ENCODE results near the gene SLC43A1.

SLC43A1 gene

DNA sequence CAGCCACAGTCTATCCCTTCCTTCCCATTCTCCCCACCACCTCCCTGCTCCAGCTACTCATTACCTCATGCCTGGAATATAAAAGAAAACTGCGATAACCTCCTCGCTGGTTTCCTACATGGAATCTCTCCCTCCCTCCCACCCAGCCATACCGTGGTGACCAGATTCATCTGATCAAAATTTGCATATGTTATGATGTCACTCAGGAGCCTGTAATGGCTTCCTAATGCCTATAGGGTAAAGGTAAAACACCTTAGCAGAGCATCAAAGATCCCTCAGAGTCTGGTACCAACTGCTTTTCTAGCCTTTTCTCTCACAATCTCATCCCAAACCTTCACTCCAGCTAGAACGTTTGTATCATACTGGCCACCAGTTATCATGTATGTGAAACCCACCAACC is 35.6 kb downstream of the SLC43A1 start:
- Histone ChIP-seq H2AFZ (ENCODE audit: low read depth) (no peak overlapping the region), H3K79me2 (ENCODE audit: insufficient read depth, low read depth) (peaks cover 7% of the 10 kb centered on the region), H3K4me1 (ENCODE audit: low read depth, poor library complexity, severe bottlenecking) (peaks cover 24% of the 10 kb centered on the region), H3K9ac (no peak overlapping the region), H3K27me3 (ENCODE audit: insufficient read depth, low read depth) (no peaks in the 10 kb centered on the region), H3K4me3 (IDR thresholded peaks at IDR 0.05; ENCODE audit: insufficient read depth, low read depth, low read length) (no peak overlapping the region), H3K27ac (no peak overlapping the region), H4K20me1 (ENCODE audit: insufficient read depth) (no peaks in the 10 kb centered on the region), H3K4me2 (no peak overlapping the region), H3K36me3 (ENCODE audit: insufficient read depth) (no peaks in the 10 kb centered on the region)
- TF ChIP-seq, protein P1, sequence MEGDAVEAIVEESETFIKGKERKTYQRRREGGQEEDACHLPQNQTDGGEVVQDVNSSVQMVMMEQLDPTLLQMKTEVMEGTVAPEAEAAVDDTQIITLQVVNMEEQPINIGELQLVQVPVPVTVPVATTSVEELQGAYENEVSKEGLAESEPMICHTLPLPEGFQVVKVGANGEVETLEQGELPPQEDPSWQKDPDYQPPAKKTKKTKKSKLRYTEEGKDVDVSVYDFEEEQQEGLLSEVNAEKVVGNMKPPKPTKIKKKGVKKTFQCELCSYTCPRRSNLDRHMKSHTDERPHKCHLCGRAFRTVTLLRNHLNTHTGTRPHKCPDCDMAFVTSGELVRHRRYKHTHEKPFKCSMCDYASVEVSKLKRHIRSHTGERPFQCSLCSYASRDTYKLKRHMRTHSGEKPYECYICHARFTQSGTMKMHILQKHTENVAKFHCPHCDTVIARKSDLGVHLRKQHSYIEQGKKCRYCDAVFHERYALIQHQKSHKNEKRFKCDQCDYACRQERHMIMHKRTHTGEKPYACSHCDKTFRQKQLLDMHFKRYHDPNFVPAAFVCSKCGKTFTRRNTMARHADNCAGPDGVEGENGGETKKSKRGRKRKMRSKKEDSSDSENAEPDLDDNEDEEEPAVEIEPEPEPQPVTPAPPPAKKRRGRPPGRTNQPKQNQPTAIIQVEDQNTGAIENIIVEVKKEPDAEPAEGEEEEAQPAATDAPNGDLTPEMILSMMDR (conservative IDR thresholded peaks at IDR 0.05; ENCODE audit: low read depth, low read length), result no peak

DNA sequence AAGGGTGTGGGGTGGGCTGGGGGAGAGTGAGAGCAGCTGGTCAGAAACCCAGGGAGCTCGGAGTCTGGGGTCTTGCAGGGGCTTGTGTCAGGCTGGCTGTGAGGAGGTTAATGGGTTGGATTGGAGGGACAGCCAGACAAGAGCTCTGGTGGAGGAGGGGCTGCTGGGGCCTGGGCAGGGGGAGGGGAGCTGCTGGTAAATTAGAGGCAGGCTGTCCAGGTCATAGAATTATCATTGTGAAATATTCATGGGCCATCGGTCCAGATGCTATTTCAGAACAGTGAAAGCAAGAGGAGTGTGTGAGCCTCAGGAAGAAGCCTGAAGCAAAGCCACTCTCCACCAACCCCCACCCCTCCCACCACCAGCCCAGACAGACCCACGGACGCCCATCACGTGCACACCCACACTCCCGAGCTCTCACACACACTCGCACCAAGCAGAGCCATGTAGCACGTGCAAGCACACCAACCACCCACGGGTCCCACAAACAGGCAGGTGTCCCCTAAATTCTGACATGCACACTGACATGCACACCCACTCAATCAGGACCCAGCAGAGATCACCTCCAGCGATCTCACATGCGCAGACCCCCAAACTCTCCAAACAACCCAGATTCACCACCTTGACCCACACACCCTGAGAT is 36.4 kb downstream of the SLC43A1 start:
- H3K79me2 ChIP-seq (ENCODE audit: insufficient read depth, low read depth), result peaks cover 14% of the 10 kb centered on the region
- H2AFZ ChIP-seq (ENCODE audit: low read depth), result no peak overlapping the region
- TF ChIP-seq, protein P1 (conservative IDR thresholded peaks at IDR 0.05; ENCODE audit: low read depth, low read length), result no peak
- H3K36me3 ChIP-seq (ENCODE audit: insufficient read depth), result no peaks in the 10 kb centered on the region
- H3K27me3 ChIP-seq (ENCODE audit: insufficient read depth, low read depth), result no peaks in the 10 kb centered on the region
- no peak overlapping the region for H3K27ac ChIP-seq
- H4K20me1 ChIP-seq (ENCODE audit: insufficient read depth), result no peaks in the 10 kb centered on the region
- no peak overlapping the region for H3K9ac ChIP-seq
- peaks cover 32% of the 10 kb centered on the region for H3K4me1 ChIP-seq (ENCODE audit: low read depth, poor library complexity, severe bottlenecking)
- no peak overlapping the region for H3K4me3 ChIP-seq (IDR thresholded peaks at IDR 0.05; ENCODE audit: insufficient read depth, low read depth, low read length)
- no peak overlapping the region for H3K4me2 ChIP-seq

DNA sequence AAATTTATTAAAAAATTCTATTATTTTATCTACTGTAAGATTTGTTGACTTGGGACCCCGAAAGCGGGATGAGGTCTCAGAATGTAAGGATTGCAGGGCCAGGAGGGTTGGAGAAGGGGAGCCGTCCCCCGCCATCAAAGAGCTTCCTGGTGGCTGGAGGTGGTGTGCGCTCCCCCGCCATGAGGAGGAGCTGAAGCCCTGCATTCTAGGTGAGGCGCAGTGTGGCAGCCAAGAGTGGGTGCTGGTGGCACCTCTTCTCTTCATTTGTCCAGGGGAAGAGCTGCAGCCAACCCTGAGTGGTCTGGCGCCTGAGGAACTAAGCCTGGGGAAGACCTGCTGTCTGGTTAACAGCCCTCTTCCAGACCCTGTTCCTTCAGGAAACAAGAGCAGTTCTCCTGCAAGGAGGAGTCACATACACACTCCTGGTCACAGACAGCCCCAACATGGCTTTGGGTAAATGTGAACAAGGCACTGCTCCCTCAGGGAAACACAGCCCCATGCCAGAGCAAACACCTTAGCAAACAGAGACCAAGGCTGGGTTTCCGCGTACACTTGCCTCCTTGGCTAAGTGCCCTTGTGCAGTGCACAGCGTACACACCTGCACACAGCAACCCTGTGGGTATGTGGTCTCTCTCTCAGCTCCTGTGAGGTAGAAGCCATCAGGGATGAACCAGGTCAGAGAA is 37.9 kb downstream of the SLC43A1 start:
- TF ChIP-seq, protein P1 (conservative IDR thresholded peaks at IDR 0.05; ENCODE audit: low read depth, low read length), result no peak
- H3K9ac ChIP-seq, result no peak overlapping the region
- H3K79me2 ChIP-seq (ENCODE audit: insufficient read depth, low read depth), result peaks cover 14% of the 10 kb centered on the region
- H4K20me1 ChIP-seq (ENCODE audit: insufficient read depth), result no peaks in the 10 kb centered on the region
- H3K4me2 ChIP-seq, result peak overlapping the region; percentile 79
- no peaks in the 10 kb centered on the region for H3K27me3 ChIP-seq (ENCODE audit: insufficient read depth, low read depth)
- no peaks in the 10 kb centered on the region for H3K36me3 ChIP-seq (ENCODE audit: insufficient read depth)
- no peak overlapping the region for H3K4me3 ChIP-seq (IDR thresholded peaks at IDR 0.05; ENCODE audit: insufficient read depth, low read depth, low read length)
- H2AFZ ChIP-seq (ENCODE audit: low read depth), result no peak overlapping the region
- H3K4me1 ChIP-seq (ENCODE audit: low read depth, poor library complexity, severe bottlenecking), result peaks cover 35% of the 10 kb centered on the region
- 0 out of 2 replicates have a peak overlapping the region, but pooled peaks have one; percentile 91 for H3K27ac ChIP-seq

DNA sequence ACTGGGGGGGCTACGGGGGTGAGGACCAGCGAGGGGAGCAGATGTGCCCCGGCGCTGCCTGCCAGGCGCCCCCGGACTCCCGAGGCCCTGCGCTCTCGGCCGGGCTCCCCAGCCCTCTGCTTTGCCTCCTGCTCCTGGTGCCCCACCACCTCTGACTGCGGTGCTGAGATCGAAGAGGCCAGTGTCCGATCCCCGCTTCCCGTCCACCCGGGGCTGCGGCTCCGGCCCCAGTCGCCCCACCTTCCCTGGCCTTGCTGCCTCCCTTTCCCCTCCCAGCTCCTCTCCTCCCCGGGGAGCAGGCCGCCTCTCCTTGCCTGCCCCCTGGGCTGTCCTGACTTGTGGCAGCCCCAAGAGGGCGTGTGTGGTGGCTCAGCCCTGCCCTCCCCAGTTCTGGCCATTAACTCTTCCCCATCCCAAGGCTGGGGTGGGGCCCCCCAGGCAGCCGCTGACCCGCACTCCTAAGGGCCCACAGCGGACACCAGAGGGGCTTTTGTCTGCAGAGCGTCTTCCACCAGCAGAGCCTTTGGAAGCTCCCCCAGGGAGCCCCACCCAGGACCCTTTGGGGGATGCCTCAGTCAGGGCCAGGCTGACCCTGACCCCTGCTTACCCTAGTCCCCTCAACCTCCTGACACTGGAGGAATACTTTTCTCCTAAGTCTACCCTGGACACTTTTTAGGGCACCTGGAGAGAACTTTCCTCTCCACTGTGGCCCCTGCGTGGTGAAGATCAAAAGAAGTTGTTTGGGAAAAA is 38.6 kb downstream of the SLC43A1 start:
- H2AFZ ChIP-seq (ENCODE audit: low read depth), result peak overlapping the region; percentile 77
- H3K4me1 ChIP-seq (ENCODE audit: low read depth, poor library complexity, severe bottlenecking), result peaks cover 35% of the 10 kb centered on the region
- H3K36me3 ChIP-seq (ENCODE audit: insufficient read depth), result no peaks in the 10 kb centered on the region
- H3K27me3 ChIP-seq (ENCODE audit: insufficient read depth, low read depth), result no peaks in the 10 kb centered on the region
- H3K27ac ChIP-seq, result peak overlapping the region; percentile 91
- no peak overlapping the region for H3K4me3 ChIP-seq (IDR thresholded peaks at IDR 0.05; ENCODE audit: insufficient read depth, low read depth, low read length)
- H3K9ac ChIP-seq, result peak overlapping the region; percentile 97
- peaks cover 14% of the 10 kb centered on the region for H3K79me2 ChIP-seq (ENCODE audit: insufficient read depth, low read depth)
- TF ChIP-seq, protein P1 (conservative IDR thresholded peaks at IDR 0.05; ENCODE audit: low read depth, low read length), result peak; percentile 54; the same call in 1 of the 2 replicates
- peak overlapping the region; percentile 79 for H3K4me2 ChIP-seq
- no peaks in the 10 kb centered on the region for H4K20me1 ChIP-seq (ENCODE audit: insufficient read depth)
